ENCODE results near the gene OTOP3. TPM values are rescaled to one million over a fixed set of nuclear protein-coding genes. Genes with fewer than 3 reads are reported as not detected.

Gene OTOP3
- total and polyA plus RNA-seq, 2 experiments from 2014 or later, result not detected

DNA sequence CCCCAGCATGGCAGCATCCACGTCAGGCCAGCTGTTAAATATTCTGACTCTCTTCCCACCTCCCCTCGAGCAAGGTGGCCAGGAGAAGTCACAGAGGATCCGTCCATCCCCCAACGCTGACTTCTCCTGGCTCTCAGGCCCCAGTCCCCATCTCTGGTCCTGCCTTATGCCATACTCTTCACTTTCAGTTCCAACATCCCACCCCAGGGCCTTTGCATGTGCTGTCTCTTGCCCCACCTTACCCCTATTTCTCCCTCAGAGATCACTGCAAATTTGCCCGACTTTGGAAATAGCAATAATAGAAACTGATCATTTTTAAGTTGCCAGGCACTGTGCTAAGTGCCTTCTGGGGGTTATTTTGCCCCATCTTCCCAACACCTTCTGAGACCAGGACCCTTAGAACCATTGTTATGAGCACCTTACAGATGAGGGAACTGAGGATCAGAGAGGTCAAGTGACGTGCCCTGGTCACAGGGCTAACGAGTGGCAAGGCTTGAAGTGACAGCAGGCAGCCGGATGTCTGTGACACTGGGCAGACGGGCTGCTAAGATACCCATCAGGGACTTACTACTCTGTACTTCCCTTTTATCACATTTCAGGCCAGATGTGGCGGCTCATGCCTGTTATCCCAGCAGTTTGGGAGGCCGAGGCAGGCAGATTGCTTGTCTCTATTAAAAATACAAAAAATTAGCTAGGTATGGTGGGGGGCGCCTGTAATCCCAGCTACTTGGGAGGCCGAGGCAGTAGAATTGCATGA lies 19.1 kb downstream of the OTOP3 start:
- H3K79me2 ChIP-seq (replicated peaks; ENCODE audit: insufficient read depth), result no peaks in the 10 kb centered on the region
- H3K4me3 Mint-ChIP-seq, result no peak overlapping the region
- TF ChIP-seq POLR2AphosphoS5 (IDR thresholded peaks at IDR 0.05; ENCODE audit: low read depth), result no peak
- TF ChIP-seq, protein P1, sequence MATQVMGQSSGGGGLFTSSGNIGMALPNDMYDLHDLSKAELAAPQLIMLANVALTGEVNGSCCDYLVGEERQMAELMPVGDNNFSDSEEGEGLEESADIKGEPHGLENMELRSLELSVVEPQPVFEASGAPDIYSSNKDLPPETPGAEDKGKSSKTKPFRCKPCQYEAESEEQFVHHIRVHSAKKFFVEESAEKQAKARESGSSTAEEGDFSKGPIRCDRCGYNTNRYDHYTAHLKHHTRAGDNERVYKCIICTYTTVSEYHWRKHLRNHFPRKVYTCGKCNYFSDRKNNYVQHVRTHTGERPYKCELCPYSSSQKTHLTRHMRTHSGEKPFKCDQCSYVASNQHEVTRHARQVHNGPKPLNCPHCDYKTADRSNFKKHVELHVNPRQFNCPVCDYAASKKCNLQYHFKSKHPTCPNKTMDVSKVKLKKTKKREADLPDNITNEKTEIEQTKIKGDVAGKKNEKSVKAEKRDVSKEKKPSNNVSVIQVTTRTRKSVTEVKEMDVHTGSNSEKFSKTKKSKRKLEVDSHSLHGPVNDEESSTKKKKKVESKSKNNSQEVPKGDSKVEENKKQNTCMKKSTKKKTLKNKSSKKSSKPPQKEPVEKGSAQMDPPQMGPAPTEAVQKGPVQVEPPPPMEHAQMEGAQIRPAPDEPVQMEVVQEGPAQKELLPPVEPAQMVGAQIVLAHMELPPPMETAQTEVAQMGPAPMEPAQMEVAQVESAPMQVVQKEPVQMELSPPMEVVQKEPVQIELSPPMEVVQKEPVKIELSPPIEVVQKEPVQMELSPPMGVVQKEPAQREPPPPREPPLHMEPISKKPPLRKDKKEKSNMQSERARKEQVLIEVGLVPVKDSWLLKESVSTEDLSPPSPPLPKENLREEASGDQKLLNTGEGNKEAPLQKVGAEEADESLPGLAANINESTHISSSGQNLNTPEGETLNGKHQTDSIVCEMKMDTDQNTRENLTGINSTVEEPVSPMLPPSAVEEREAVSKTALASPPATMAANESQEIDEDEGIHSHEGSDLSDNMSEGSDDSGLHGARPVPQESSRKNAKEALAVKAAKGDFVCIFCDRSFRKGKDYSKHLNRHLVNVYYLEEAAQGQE (IDR thresholded peaks at IDR 0.05; ENCODE audit: unreplicated experiment), result no peak
- TF ChIP-seq EZH2phosphoT487 (IDR thresholded peaks at IDR 0.05; ENCODE audit: unreplicated experiment), result no peak
- no peaks in the 10 kb centered on the region for H3K9me3 Mint-ChIP-seq
- no peaks in the 10 kb centered on the region for H3F3A ChIP-seq (replicated peaks; ENCODE audit: low read depth)
- no peak overlapping the region for H3K4me2 ChIP-seq
- H3K4me1 ChIP-seq (ENCODE audit: insufficient read depth), result peaks cover 5% of the 10 kb centered on the region; the same call in 1 of the 2 replicates
- DNase-seq (ENCODE audit: low spot score) (no peak), ATAC-seq (no peak)
- H2AFZ ChIP-seq, result no peak overlapping the region
- peaks cover 17% of the 10 kb centered on the region for H3K27me3 Mint-ChIP-seq (ENCODE audit: insufficient read depth, low read depth, poor library complexity)
- H3K36me3 Mint-ChIP-seq (ENCODE audit: low read depth), result no peaks in the 10 kb centered on the region
- no peak overlapping the region for H3K27ac Mint-ChIP-seq
- no peaks in the 10 kb centered on the region for H3K36me3 ChIP-seq (ENCODE audit: insufficient read depth)
- no peaks in the 10 kb centered on the region for H4K20me1 ChIP-seq (replicated peaks; ENCODE audit: insufficient read depth)
- H3K4me1 Mint-ChIP-seq, result peaks cover 8% of the 10 kb centered on the region; the same call in 2 of the 3 replicates
- H3K4me3 ChIP-seq, result no peak overlapping the region
- H3K27ac ChIP-seq (ENCODE audit: low read depth), result no peak overlapping the region
- no peaks in the 10 kb centered on the region for H3K9me2 ChIP-seq (ENCODE audit: insufficient read depth)
- peaks cover 6% of the 10 kb centered on the region; the same call in 1 of the 2 replicates for H3K27me3 ChIP-seq (ENCODE audit: insufficient read depth)

GRCh38 chr17:74956093-74956492 lies 20.4 kb downstream of the OTOP3 start:
- Mint-ChIP-seq H3K4me1 (peaks cover 7% of the 10 kb centered on the region; the same call in 2 of the 3 replicates), H3K27me3 (ENCODE audit: insufficient read depth, low read depth, poor library complexity) (peaks cover 18% of the 10 kb centered on the region)
- TF ChIP-seq, protein P2, sequence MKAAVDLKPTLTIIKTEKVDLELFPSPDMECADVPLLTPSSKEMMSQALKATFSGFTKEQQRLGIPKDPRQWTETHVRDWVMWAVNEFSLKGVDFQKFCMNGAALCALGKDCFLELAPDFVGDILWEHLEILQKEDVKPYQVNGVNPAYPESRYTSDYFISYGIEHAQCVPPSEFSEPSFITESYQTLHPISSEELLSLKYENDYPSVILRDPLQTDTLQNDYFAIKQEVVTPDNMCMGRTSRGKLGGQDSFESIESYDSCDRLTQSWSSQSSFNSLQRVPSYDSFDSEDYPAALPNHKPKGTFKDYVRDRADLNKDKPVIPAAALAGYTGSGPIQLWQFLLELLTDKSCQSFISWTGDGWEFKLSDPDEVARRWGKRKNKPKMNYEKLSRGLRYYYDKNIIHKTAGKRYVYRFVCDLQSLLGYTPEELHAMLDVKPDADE (IDR thresholded peaks at IDR 0.05), result no peak
- TF ChIP-seq ZNF331 (CRISPR knock-in tag; IDR thresholded peaks at IDR 0.05; ENCODE audit: low read depth) (no peak), EZH2 (IDR thresholded peaks at IDR 0.05; ENCODE audit: low read depth, unreplicated experiment) (no peak), STAT1 (IDR thresholded peaks at IDR 0.05; ENCODE audit: unreplicated experiment) (no peak), ZNF114 (CRISPR knock-in tag; IDR thresholded peaks at IDR 0.05) (no peak), CTCF (conservative IDR thresholded peaks at IDR 0.05; ENCODE audit: low read depth in 2 of 2) (no peak), NANOG (IDR thresholded peaks at IDR 0.05; ENCODE audit: borderline replicate concordance) (no peak)
- TF ChIP-seq, protein P1 (IDR thresholded peaks at IDR 0.05; ENCODE audit: unreplicated experiment), result no peak

More at GRCh38 chr17:74956093-74956492, 20.4 kb downstream of the OTOP3 start:
- Histone ChIP-seq H3K79me2 (replicated peaks; ENCODE audit: insufficient read depth) (no peaks in the 10 kb centered on the region), H3K36me3 (ENCODE audit: insufficient read depth) (no peaks in the 10 kb centered on the region), H3K9me2 (ENCODE audit: insufficient read depth) (no peaks in the 10 kb centered on the region), H2AFZ (no peak overlapping the region), H4K20me1 (replicated peaks; ENCODE audit: insufficient read depth) (no peaks in the 10 kb centered on the region), H3K27me3 (ENCODE audit: insufficient read depth) (peaks cover 6% of the 10 kb centered on the region; the same call in 1 of the 2 replicates), H3K27ac (ENCODE audit: low read depth) (no peak overlapping the region), H3K4me3 (no peak overlapping the region), H3K4me2 (no peak overlapping the region), H3K4me1 (ENCODE audit: insufficient read depth) (peaks cover 8% of the 10 kb centered on the region; the same call in 1 of the 2 replicates), H3F3A (replicated peaks; ENCODE audit: low read depth) (no peaks in the 10 kb centered on the region)
- Mint-ChIP-seq H3K4me3 (no peak overlapping the region), H3K9me3 (no peaks in the 10 kb centered on the region), H3K36me3 (ENCODE audit: low read depth) (no peaks in the 10 kb centered on the region), H3K27ac (no peak overlapping the region)
- DNase-seq (ENCODE audit: low spot score) (no peak), ATAC-seq (no peak)

All from GM23338 (cell line).